ENCODE measurements around the gene AZIN2. TPM values are rescaled to one million over a fixed set of nuclear protein-coding genes. Genes with fewer than 3 reads are reported as not detected.
"Not testable (repeated sequence)": the region's sequence is repeated elsewhere in the genome, so short reads cannot be mapped to it uniquely, and the experiment has no call there.

The AZIN2 gene
- 1.9 TPM for total RNA-seq
- long read RNA-seq, partial matches to known transcripts: 1 of 7 reads
- long read RNA-seq, other reads (novel, unspliced or antisense): 6 of 7 reads

DNA sequence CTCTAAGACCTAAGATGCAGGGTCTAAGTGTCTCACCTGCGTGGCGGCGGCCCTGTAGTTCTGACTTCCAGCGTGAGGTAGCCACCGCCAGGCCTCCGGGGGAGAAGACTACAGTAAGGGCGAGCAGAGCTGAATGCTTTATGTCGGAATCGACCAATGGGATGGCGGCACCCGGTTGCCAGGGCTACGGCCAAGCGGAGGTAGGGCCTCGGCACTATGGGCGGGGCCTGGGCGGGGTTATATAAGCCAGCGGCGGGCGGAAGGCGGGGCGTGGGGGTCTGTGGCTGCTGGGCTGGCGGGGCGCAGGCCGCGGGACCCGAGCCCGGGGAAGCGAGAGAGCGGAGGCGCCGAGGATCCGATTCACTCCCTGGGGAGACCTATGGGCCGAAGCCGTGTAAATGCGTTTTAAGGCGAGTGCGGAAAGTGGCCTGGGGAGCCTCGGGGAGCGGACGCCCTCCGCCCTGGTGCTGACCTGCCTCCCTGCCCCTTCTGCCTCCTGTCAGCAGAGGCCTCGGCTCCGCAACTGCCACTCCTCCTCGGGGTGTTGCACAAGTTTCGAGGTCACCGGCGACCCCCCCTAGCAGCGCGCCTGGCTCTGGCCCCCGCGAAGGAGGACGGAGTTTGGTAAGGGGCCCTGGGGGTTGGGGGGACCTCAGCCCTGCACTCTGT lies at the start of gene AZIN2:
AZIN2 (plus strand) TSS at position 269 of the 669 bp plus-strand sequence. CDS start 1,097 bp downstream, outside the sequence.
- peak; percentile 99 for DNase-seq
- intact Hi-C loops (cut with DNase I): loop anchor here (10.0 kb wide), 1 partner anchor 146 kb away; no protein-coding TSS in a partner anchor
- peak; percentile 99 for ATAC-seq (ENCODE audit: poor library complexity)

DNA sequence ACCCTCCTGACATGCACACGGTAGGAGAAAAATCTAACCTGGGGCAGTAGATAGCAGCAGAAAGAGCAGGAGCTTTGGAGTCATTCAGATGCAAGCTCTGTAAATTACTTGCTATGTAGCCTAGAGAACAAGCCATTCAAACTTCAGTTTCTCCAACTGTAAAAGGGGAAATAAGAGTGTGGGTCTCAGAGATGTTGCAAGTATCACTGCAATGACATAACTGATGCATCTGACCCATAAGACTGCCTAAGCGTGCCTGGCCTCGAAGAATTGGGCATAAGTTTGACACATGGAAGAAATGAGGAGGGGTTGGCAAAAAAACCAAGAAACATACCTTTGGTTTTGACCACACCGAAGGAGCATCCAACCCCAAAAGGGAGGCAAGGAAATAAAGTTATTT lies 49.4 kb upstream of the AZIN2 start:
- intact Hi-C loops (cut with DNase I): no loop called here
- no peak for ATAC-seq (ENCODE audit: poor library complexity)
- DNase-seq: no peak

DNA sequence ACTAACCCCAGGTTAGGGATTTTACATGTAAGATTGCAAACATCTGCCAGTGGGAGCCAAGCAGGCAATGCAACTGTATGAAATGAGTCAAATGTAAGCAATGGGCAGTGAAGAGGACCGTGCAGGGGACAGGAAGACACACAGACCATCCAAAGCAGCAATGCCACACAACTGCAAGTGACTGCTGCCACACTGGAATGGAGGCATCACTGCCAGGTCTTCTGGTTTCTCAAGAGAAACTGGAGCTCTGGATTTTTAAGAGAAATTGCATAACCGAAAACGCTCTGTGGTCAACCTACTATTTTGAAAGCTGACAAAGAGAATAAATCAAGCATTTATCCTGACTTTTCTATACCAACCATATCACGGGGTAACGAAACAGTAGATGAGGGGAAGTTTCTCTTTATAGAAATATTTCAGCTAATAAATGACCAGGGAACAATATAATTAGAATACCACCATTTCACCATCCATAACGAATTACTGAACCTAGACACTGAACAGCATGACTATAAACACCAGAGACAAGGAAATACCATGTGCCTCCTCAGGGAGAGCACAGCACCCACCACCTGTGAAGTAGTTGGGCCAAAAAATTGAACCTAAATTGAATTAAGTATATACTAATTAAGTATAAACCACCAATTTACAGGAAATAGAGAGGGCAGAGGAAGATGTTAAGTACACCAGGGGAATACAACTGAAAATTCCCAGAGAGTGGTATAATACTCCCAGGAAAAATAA lies 48.7 kb upstream of the AZIN2 start:
- no peak for ATAC-seq (ENCODE audit: poor library complexity)
- DNase-seq: no peak
- intact Hi-C loops (cut with DNase I): no loop called here

DNA sequence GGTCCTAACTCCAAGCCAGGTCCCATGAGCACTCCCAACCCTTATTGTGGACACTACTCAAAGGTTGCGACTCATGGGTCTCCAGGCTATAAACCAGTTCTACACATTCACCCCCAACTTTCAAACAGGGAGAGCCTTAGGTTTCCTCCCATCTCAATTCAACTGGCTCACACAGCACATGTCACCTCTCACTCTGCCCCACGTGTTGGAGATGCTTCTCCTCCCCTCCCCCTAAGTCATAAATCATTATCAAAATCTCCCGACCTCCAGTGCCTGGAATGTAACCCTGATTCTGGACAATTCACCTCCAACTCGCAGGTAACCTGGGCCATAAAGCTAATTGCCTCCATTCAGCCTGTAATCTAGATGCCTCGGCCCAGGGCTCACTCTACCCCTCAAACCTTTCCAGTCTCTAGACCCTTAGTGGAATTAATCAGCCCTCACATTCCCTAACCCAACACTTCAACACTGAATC lies 44.9 kb upstream of the AZIN2 start:
- no peak for DNase-seq
- peak; percentile 7 for ATAC-seq (ENCODE audit: poor library complexity)
- intact Hi-C loops (cut with DNase I): no loop called here

DNA sequence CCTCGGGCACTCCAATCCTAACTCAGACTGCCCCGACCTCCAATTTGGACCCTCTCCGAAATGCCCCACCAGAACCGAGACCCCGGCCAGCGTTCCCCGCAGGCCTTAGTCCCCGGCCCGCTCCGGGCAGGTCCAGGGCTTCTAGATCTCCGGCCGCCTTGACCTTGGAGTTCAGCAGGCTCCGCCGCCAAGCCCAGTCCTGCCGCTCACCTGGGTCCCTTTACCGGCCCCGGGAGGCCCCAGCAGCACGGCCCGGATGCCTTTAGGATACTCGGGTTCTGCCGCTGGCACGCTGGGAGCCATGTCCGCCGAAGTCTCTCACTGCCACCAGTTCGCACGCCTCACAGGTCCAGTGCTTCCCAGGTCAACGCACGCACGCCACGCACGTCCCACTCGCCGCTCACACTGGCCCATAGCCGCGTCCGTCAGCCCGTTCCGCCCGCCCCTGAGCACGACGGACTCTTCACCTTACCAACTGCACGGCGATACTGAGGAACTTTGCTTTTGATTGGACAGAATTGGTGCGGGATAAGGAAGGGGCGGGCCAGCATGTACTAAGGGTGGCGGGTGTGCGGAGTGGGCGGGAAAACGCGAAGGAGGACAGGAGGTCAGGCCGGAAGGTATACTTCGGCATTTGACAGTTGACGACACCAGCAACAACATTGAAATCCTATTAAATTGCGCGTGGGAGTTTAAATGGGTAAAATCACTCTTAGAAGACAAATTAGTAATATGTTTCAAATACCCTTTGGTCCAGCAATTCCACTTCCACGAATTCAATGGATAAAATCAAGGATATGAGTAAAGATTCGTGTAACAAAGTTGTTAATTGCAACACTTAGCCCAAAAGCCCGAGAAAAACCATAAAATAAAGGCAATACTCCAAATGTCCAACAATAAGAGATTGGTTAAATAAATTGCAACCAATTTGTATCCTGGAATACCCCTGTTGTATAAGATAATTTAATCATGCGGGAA lies 44.1 kb upstream of the AZIN2 start, which contains the start of gene AK2:
AK2 (minus strand) TSS at position 358 of the 978 bp plus-strand sequence; CDS start at position 303, 55 bp downstream.
- ATAC-seq (ENCODE audit: poor library complexity): peak; percentile 100
- intact Hi-C loops (cut with DNase I): no loop called here
- peak; percentile 98 for DNase-seq

DNA sequence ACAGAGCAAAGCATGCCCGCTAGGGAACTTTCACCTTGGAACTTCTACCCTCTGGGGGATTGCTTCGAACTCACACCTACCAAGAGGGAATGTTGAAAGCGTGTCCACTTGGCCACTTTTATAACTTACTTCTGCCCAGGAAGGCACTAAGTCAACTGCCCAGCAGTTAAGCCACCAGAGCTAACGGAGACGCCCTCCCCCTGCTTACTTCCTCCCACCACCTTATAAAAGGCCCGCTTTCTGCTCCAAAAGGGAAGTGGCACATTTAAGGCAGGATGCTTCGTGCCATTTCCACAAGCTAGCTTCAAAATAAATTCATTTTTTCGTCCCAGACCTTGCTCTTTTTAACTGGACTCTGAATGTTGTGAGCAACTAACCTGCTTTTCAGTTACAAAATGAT lies 41.1 kb upstream of the AZIN2 start:
- no peak for DNase-seq
- ATAC-seq (ENCODE audit: poor library complexity): no peak
- intact Hi-C loops (cut with DNase I): no loop called here

DNA sequence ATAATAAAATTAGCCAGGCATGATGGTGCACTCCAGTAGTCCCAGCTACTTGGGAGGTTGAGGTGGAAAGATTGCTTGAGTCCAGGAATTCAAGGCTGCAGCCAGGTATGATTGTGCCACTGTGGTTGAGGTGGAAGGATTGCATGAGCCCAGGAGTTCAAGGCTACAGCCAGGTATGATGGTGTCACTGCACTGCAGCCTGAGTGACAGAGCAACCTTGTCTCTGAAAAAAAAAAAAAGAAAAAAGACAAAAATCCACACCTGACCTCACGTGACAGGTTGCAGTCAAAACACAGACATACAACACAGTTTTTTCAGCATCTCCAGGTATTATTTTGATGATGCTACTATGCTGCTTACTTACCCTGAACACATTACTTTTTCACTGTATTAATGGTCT lies 39.9 kb upstream of the AZIN2 start:
- intact Hi-C loops (cut with DNase I): no loop called here
- ATAC-seq (ENCODE audit: poor library complexity): no peak
- DNase-seq: no peak

DNA sequence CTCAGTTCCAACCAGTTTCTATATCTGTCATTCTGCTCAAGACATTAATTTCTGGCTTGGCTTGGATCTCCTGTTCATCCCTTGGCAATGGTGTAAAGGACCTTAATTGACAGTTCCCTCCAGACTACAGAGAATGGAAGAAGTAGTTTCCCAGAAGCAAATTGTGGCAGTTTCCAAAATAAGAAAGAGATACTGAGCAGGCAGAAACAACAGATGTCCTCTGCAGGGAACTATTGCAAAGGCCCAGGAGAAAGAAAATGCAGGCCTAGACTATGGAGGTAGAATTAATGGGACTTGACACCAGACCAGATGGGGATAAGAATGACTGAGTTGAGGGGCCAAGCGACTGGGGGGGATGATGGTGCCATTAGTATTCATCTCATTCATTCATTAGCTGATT lies 38.1 kb upstream of the AZIN2 start:
- DNase-seq: no peak
- ATAC-seq (ENCODE audit: poor library complexity): no peak
- intact Hi-C loops (cut with DNase I): no loop called here

DNA sequence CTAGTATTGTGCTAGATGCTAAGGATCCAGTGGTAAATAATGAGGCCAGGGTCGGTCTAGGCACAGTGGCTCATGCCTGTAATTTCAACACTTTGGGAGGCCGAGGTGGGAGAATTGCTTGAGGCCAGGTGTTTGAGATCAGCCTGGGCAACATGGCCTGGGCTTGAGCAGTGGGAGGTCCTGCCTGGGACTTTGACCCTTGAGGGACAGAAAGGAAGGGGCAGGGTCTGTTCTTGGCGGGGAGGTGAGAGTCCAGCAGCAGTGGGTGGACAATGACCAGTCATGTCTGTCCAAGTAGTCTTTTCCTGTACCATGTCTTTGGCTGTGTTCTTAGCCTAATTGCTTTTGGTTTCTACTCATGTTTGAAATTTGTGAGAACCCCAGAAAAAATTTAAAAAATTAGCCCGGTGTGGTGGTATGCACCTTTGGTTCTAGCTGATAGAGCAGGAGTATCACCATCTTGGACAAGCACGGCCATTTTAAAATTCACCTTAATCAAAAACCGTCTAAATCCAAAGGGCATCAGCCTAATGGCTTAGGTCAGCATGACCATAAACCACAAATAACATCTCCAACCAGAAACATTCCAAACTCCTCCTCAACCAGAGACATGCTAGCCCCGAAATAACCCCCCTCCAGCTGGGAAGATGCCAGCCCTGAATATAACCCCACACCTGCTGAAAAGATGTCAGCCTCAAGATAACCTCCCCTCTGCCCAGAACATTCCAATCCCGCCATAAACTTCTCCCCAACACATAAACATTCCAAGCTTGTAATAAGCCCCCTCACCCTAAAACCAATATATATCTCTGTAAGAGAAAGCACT lies 37.5 kb upstream of the AZIN2 start:
- intact Hi-C loops (cut with DNase I): no loop called here
- ATAC-seq (ENCODE audit: poor library complexity) (no peak), DNase-seq (no peak)

DNA sequence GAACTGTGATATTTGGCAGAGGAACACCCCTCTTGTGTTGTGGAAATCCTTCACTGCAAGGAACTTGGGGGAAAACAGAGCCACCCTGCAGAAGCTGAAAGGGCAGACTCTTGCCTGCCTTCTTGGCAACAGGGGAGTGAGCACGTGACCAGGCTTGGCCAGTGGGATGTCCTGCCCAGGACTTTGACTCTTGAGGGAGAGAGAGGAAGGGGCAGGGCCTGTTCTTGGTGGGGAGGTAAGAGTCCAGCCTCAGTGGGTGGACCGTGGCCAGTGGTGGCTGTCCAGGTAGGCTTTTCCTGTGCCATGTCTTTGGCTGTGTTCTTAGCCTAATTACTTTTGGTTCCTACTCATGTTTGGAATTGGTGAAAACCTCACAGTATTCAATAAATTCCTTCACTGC lies 35.7 kb upstream of the AZIN2 start:
- intact Hi-C loops (cut with DNase I): no loop called here

DNA sequence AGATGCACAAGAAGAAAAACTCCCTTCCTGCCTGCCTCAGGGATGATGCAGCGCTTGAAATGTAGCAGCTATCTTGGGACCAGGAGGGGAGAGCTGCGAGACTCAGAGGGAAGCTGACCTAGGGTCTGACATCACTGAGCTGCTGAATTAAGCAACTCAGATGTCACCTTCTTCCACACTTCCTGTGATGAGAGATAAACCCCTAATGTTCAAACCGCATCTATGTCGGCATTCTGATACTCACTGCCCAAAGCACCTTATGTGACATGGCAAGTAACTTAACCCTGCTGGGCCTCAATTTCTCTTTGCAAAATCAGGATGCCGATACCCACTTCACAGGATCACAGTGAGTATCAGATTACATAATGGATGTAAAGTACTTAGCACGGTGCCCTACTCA lies 35.1 kb upstream of the AZIN2 start:
- DNase-seq: no peak
- no peak for ATAC-seq (ENCODE audit: poor library complexity)
- intact Hi-C loops (cut with DNase I): no loop called here

More for the DNA sequence above, 35.7 kb upstream of the AZIN2 start:
- ATAC-seq (ENCODE audit: poor library complexity): peak; percentile 45
- no peak for DNase-seq

DNA sequence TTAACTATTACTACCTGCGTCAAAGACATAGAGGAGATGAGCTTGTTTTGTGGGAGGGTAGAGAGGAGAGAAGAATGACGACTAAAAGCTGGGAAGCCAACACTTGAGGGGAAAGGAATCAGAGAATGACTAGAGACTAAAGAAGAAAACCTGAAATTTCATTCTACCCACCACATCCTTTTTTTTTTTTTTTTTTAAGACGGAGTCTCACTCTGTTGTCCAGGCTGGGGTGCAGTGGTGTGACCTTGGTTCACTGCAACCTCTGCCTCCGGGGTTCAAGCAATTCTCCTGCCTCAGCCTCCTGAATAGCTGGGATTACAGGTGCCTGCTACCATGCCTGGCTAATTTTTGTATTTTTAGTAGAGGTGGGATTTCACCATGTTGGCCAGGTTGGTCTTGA lies 34.7 kb upstream of the AZIN2 start:
- DNase-seq; intact Hi-C loops (cut with DNase I); ATAC-seq (ENCODE audit: poor library complexity): not testable (repeated sequence)

DNA sequence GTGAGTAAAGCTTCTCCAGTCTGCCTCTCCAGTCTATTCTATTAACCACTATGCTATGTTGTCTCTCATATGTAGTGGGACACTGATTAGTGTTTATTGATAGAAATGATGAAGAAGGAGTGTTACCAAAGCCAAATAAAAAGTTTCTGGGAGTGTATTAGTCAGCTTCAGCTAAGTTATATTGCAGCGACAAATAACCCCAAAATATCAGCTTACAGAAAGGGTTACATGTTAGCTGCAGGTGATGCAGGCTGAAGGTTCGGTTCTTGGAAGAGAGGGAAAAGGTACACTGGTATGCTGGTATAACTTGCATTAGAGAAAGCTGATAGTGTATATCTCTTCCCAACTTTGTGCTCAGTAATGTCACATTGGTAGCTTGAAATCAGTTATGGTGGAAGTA lies 33.7 kb upstream of the AZIN2 start:
- no peak for ATAC-seq (ENCODE audit: poor library complexity)
- DNase-seq: no peak
- intact Hi-C loops (cut with DNase I): no loop called here

DNA sequence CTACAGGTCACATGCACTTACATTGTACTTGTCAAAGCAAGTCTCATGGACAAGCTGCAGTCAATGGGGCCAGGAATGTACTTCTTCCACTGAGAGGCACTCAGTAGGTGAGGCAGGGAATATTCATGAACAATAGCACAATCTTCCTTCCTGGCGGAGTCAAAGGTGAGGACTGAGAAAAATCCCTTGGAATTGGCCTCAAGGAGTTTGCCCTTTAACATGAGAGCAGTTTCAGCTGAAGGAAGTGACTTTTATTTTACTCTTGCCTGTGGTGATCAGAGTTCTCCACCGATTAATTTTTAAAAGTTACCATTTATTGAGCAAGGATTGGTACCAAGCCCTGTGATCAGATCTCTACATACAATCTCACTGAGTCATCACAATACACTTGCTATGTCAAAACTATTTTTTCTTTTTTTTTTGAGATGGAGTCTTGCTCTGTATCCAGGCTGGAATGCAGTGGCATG lies 33.1 kb upstream of the AZIN2 start:
- no peak for ATAC-seq (ENCODE audit: poor library complexity)
- intact Hi-C loops (cut with DNase I): no loop called here
- no peak for DNase-seq

DNA sequence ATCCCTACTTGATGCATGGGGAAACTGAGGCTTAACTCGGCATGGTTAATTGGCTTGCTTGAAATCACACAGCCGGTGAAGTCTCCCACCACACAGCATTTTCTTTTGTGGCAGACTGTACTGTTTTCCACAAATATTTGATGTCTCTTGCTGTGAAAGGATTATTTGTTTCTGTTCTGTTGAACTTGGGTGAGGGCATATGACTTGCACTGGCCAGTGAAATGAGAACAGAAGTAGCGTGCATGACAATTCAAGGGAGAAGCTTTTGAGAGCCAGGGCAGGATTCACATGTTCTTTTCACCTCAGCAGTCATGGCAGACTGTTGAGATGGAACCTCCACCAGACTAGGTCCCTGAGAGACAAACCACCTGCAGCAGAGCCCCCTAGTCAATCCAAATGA lies 32.5 kb upstream of the AZIN2 start:
- DNase-seq (no peak), ATAC-seq (ENCODE audit: poor library complexity) (no peak)
- intact Hi-C loops (cut with DNase I): no loop called here

DNA sequence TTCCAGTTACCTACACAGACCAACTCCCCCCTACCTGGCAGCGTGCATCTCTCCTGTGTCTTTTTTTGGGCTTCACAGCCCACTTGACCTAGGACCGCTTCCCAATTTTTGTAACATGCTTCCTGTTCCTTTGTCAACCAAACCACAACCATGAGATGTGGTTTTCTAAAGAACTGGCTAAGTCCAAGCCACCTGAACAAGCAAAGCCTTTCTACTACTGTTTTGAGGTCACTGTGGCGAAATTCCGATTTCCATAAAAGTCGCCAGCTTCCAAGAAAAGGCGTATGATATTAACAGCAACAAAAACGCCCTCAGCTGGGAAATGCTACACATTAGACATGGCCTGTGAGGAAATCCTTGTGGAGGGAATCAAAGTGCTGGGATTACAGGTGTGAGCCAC lies 31.6 kb upstream of the AZIN2 start:
- DNase-seq (no peak), ATAC-seq (ENCODE audit: poor library complexity) (no peak)
- intact Hi-C loops (cut with DNase I): no loop called here

DNA sequence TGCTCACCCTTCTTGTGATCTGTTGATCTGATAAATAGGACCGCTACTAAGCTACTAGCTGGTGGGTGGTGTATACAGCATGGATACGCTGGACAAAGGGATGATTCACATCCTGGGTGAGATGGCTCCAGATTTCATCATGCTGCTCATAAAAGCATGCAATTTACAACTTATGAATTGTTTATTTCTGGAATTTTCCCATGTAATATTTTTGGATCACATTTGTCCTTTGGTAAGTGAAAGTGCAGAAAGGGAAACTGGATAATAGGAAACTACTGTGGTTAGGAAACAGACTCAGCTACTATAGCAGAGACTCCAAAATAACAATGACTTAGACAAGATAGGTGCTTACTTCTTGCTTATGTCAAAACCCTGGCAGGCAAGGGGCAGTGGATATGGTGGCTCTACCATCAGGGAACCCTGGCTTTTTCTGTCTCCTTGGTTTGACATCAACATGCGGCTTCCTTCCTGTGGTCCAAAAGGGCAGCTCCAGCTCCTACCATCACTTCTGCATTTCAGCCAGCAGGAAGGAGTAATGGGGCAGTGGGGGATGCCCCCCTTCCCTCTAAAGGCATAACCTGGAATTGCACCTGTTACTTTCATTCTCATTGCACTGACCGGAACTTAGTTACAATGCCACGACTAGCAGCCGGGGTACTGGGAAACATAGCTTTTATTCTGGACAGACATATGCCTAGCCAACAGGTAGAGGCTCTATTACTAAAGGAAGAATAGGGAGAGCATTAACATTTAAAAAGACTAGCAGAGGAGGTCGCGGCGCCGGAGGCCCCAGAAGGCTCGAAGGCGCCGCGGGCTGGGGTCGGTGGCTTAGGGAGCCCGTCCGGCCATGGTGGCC lies 30.5 kb upstream of the AZIN2 start:
- ATAC-seq (ENCODE audit: poor library complexity) (no peak), DNase-seq (no peak)
- intact Hi-C loops (cut with DNase I): no loop called here
